DND-41 (cell line): ENCODE measurements around the gene BRS3.

Experiments used
- CTCF ChIP-seq: IDR thresholded peaks from 2 replicates; pipeline ENCODE4 v1.5.1; 2012; ENCODE audit warnings: borderline replicate concordance, low read length, moderate library complexity, mild to moderate bottlenecking; ENCODE audit not compliant: poor library complexity, severe bottlenecking; ENCODE audit errors: extremely low read depth
- EZH2 ChIP-seq: IDR thresholded peaks from 3 replicates; pipeline ENCODE4 v1.6.1; 2012; ENCODE audit warnings: borderline replicate concordance, low read depth, mild to moderate bottlenecking, moderate library complexity, low read length, inconsistent platforms; ENCODE audit not compliant: severe bottlenecking

GRCh38 chrX:136540226-136540625, 52.5 kb downstream of the BRS3 start:
- TF ChIP-seq CTCF (no peak), EZH2 (no peak)
